PC-3 (cell line): Measurements from ENCODE around the gene KCNG4. TPM values are rescaled to one million over a fixed set of nuclear protein-coding genes. Genes with fewer than 3 reads are reported as not detected.

ENCODE experiments used
- ATAC-seq: fragments of 200-7000 bp; cut with Tn5 transposase; 2 replicates; pipeline ENCODE4 v1.9.1; 2020; ENCODE audit warnings: mild to moderate bottlenecking, moderate library complexity
- BruUV-seq: library from RNA; stranded (reverse); fragments of 400-500 nt; replicated peaks from 2 replicates; lab custom pipeline; 2021; lab: Mats Ljungman, UMichigan
- CTCF ChIA-PET: fragments of 300-600 bp; sonication (Branson Sonifier 250); formaldehyde crosslinking; loops from one replicate; lab custom pipeline; 2022; ENCODE audit warnings: antibody characterized with exemption; lab: Charles Lee
- POLR2A ChIA-PET: fragments of 300-600 bp; sonication (Branson Sonifier 250); formaldehyde crosslinking; loops from one replicate; lab custom pipeline; 2022; ENCODE audit warnings: antibody characterized with exemption; ENCODE audit not compliant: unreplicated experiment; lab: Charles Lee
- DNase-seq: peaks from one replicate; pipeline ENCODE4 v3.0.0-alpha.2; 2015
- H2AFZ ChIP-seq: fragments of 300-600 bp; sonication (generic); 2 replicates; pipeline ENCODE4 v1.6.0; 2016; ENCODE audit warnings: antibody characterized with exemption, low read length
- H3F3A ChIP-seq: fragments of 300-600 bp; sonication (generic); one replicate; pipeline ENCODE4 v1.6.0; 2017; ENCODE audit warnings: antibody characterized with exemption, low read length, control low read depth, mild to moderate bottlenecking; ENCODE audit not compliant: unreplicated experiment
- H3K27ac ChIP-seq: fragments of 300-600 bp; sonication (generic); 2 replicates; pipeline ENCODE4 v1.5.1; 2016; ENCODE audit warnings: mild to moderate bottlenecking, low read length
- H3K27me3 ChIP-seq: fragments of 300-600 bp; sonication (generic); 2 replicates; pipeline ENCODE4 v1.6.1; 2016; ENCODE audit warnings: low read length, mixed read lengths
- H3K36me3 ChIP-seq: fragments of 300-600 bp; sonication (generic); 2 replicates; pipeline ENCODE4 v1.6.1; 2016; ENCODE audit warnings: low read depth, mixed run types, low read length, mixed read lengths
- H3K4me1 ChIP-seq: fragments of 300-600 bp; sonication (generic); 2 replicates; pipeline ENCODE4 v1.5.1; 2016; ENCODE audit warnings: low read length; ENCODE audit not compliant: insufficient read depth
- H3K4me2 ChIP-seq: fragments of 300-600 bp; sonication (generic); 2 replicates; pipeline ENCODE4 v1.6.0; 2016; ENCODE audit warnings: low read length
- H3K4me3 ChIP-seq: fragments of 300-600 bp; sonication (generic); 2 replicates; pipeline ENCODE4 v1.5.1; 2016; ENCODE audit warnings: mild to moderate bottlenecking, low read length, mixed read lengths
- H3K79me2 ChIP-seq: fragments of 300-600 bp; sonication (generic); 2 replicates; pipeline ENCODE4 v1.6.1; 2017; ENCODE audit warnings: low read length, mixed read lengths
- H3K9ac ChIP-seq: fragments of 300-600 bp; sonication (generic); 2 replicates; pipeline ENCODE4 v1.6.0; 2016; ENCODE audit warnings: mild to moderate bottlenecking, low read length
- H3K9me2 ChIP-seq: fragments of 300-600 bp; sonication (generic); replicated peaks from 2 replicates; pipeline ENCODE4 v1.6.1; 2016; ENCODE audit warnings: mixed run types, low read length, mixed read lengths
- H3K9me3 ChIP-seq: fragments of 300-600 bp; sonication (generic); 2 replicates; pipeline ENCODE4 v1.6.1; 2016; ENCODE audit warnings: low read length, mixed read lengths
- H4K20me1 ChIP-seq: fragments of 300-600 bp; sonication (generic); 2 replicates; pipeline ENCODE4 v1.6.1; 2016; ENCODE audit warnings: low read length, mixed read lengths
- CTCF ChIP-seq: fragments of 300-600 bp; sonication (generic); conservative IDR thresholded peaks from 2 replicates; pipeline ENCODE4 v1.5.1; 2017; ENCODE audit warnings: antibody characterized with exemption, low read depth, mild to moderate bottlenecking, low read length
- EZH2 ChIP-seq: fragments of 300-600 bp; sonication (generic); IDR thresholded peaks from one replicate; pipeline ENCODE4 v1.6.1; 2017; ENCODE audit warnings: antibody characterized with exemption, mild to moderate bottlenecking, low read length; ENCODE audit not compliant: unreplicated experiment
- EZH2phosphoT487 ChIP-seq: fragments of 300-600 bp; sonication (generic); IDR thresholded peaks from 2 replicates; pipeline ENCODE4 v1.6.1; 2018; ENCODE audit warnings: mild to moderate bottlenecking, antibody characterized with exemption, low read length, borderline replicate concordance
- intact Hi-C: fragments of 100-400 bp; cut with micrococcal nuclease; formaldehyde crosslinking; loops from 2 replicates; pipeline ENCODE4 v1.9.0; 2023
- total RNA-seq: library from RNA; depleted of rRNA; stranded (reverse); fragments of >200 nt; gene quantifications from 2 replicates; pipeline ENCODE4 v1.2.3, GENCODE V29; 2014

KCNG4 gene
- total RNA-seq, 1 experiment from 2014 or later, result 0.04 TPM

GRCh38 chr16:84225126-84225525 is 14.7 kb downstream of the KCNG4 start:
- no peak overlapping the region for H2AFZ ChIP-seq
- H3K9me2 ChIP-seq, result no peaks in the 10 kb centered on the region
- H3K36me3 ChIP-seq, result no peaks in the 10 kb centered on the region
- no peaks in the 10 kb centered on the region for H3K9me3 ChIP-seq
- peaks cover 25% of the 10 kb centered on the region for H3K4me1 ChIP-seq
- no peak overlapping the region for H3K9ac ChIP-seq
- ATAC-seq (no peak), DNase-seq (no peak)
- no peak for TF ChIP-seq CTCF
- TF ChIP-seq EZH2, result no peak
- TF ChIP-seq EZH2phosphoT487, result no peak
- BruUV-seq, result no TSS peak
- H3K27ac ChIP-seq, result no peak overlapping the region
- intact Hi-C loops, result no loop called here
- no peaks in the 10 kb centered on the region for H4K20me1 ChIP-seq
- ChIA-PET POLR2A (no interaction called here), CTCF (no interaction called here)
- no peak overlapping the region for H3K4me2 ChIP-seq
- H3K79me2 ChIP-seq, result no peaks in the 10 kb centered on the region
- no peaks in the 10 kb centered on the region for H3K27me3 ChIP-seq
- H3K4me3 ChIP-seq, result no peak overlapping the region
- no peaks in the 10 kb centered on the region for H3F3A ChIP-seq

GRCh38 chr16:84224554-84224953 is 15.3 kb downstream of the KCNG4 start:
- no peak overlapping the region for H3K4me3 ChIP-seq

More at GRCh38 chr16:84224554-84224953, 15.3 kb downstream of the KCNG4 start:
- no peak for ATAC-seq
- ChIA-PET CTCF (no interaction called here), POLR2A (no interaction called here)
- Histone ChIP-seq H2AFZ (no peak overlapping the region), H3K4me1 (peaks cover 25% of the 10 kb centered on the region), H3K27me3 (no peaks in the 10 kb centered on the region), H4K20me1 (no peaks in the 10 kb centered on the region), H3K9ac (no peak overlapping the region), H3K4me2 (no peak overlapping the region), H3K9me2 (no peaks in the 10 kb centered on the region), H3K27ac (no peak overlapping the region), H3F3A (no peaks in the 10 kb centered on the region), H3K9me3 (no peaks in the 10 kb centered on the region), H3K79me2 (no peaks in the 10 kb centered on the region), H3K36me3 (no peaks in the 10 kb centered on the region)
- no TSS peak for BruUV-seq
- TF ChIP-seq EZH2 (no peak), EZH2phosphoT487 (no peak), CTCF (no peak)
- intact Hi-C loops, result no loop called here
- no peak for DNase-seq
